Lung (tissue), 13 donors: ENCODE measurements around the gene ARHGAP10. TPM values are rescaled to one million over a fixed set of nuclear protein-coding genes. Genes with fewer than 3 reads are reported as not detected.

Source experiments
- ATAC-seq: fragments of 200-7000 bp; cut with Tn5 transposase; one replicate; pipeline ENCODE4 v1.9.1; 2020; ENCODE audit warnings: moderate number of reproducible peaks; ENCODE audit not compliant: insufficient read depth, low FRiP score
- DNase-seq, 3 donors: peaks; one replicate each; pipeline ENCODE4 v3.0.0-alpha.2; 2013 to 2017
- H3K27ac ChIP-seq, 2 donors: one replicate each; pipeline ENCODE4 v1.5.1; 2013; ENCODE audit warnings: mild to moderate bottlenecking in 2 of 2, moderate library complexity in 2 of 2, control low read depth in 1 of 2, inconsistent platforms in 1 of 2, low read depth in 1 of 2, low read length in 1 of 2
- H3K27me3 ChIP-seq, 3 donors: one replicate each; pipeline ENCODE4 v1.5.1; 2013; ENCODE audit warnings: low read length in 2 of 3; ENCODE audit not compliant: control insufficient read depth in 3 of 3, insufficient read depth in 3 of 3
- H3K36me3 ChIP-seq, 4 donors: one replicate each; pipeline ENCODE4 v1.5.1; 2013; ENCODE audit warnings: low read length in 4 of 4, mild to moderate bottlenecking in 1 of 4, moderate library complexity in 1 of 4; ENCODE audit not compliant: control insufficient read depth in 4 of 4, insufficient read depth in 4 of 4
- H3K4me1 ChIP-seq, 5 donors: one replicate each; pipeline ENCODE4 v1.5.1; 2013; ENCODE audit warnings: low read length in 5 of 5, mild to moderate bottlenecking in 2 of 5, moderate library complexity in 1 of 5; ENCODE audit not compliant: control insufficient read depth in 5 of 5, insufficient read depth in 5 of 5
- H3K4me3 ChIP-seq: one replicate; pipeline ENCODE4 v1.5.1; 2013; ENCODE audit warnings: mild to moderate bottlenecking, control low read depth, moderate library complexity
- H3K9ac ChIP-seq, 2 donors: one replicate each; pipeline ENCODE4 v1.5.1; 2013; ENCODE audit warnings: low read length in 2 of 2, control low read depth in 1 of 2; ENCODE audit not compliant: insufficient read depth in 1 of 2
- H3K9me3 ChIP-seq, 4 donors: one replicate each; pipeline ENCODE4 v1.5.1; 2013; ENCODE audit warnings: low read length in 3 of 4, mild to moderate bottlenecking in 1 of 4, moderate library complexity in 1 of 4; ENCODE audit not compliant: control insufficient read depth in 4 of 4, insufficient read depth in 3 of 4
- CTCF ChIP-seq: IDR thresholded peaks from 2 replicates; pipeline ENCODE4 v1.5.1; 2012; ENCODE audit warnings: mild to moderate bottlenecking; ENCODE audit errors: control extremely low read depth, extremely low read depth
- WGBS, 2 donors: extraction: QIAGEN DNeasy Blood & Tissue Kit; methylation state at CpG; one replicate each; pipeline ENCODE4 v1.1.7; 2013; 5-methylcytosine and 5-hydroxymethylcytosine counted together
- polyA plus RNA-seq, 2 donors: library from polyadenylated mRNA; stranded (reverse); fragments of 200-250 nt; gene quantifications; one replicate each; pipeline ENCODE4 v1.2.1, GENCODE V29; 2013
- small RNA-seq: library from RNA; depleted of rRNA; stranded (forward); fragments of <200 nt; gene quantifications from one replicate; pipeline ENCODE3, GENCODE V24; 2014; ENCODE audit warnings: low replicate concordance
- total RNA-seq, 2 donors: library from RNA; depleted of rRNA in 1 of 2; stranded (reverse); fragments of >200 nt in 1 of 2; gene quantifications; one replicate each; pipeline ENCODE4 v1.2.1, GENCODE V29; 2014 to 2021
- donor health status: control.
- donor health status: control.
- donor health status: Bipolar disorder and iron deficiency.
- donor health status: healthy.
- donor health status: DM: yes; HTN: yes; CAD: no.

The ARHGAP10 gene
- total and polyA plus RNA-seq, 4 donors, result 9.1 to 25.0 (median 17.5) TPM

DNA sequence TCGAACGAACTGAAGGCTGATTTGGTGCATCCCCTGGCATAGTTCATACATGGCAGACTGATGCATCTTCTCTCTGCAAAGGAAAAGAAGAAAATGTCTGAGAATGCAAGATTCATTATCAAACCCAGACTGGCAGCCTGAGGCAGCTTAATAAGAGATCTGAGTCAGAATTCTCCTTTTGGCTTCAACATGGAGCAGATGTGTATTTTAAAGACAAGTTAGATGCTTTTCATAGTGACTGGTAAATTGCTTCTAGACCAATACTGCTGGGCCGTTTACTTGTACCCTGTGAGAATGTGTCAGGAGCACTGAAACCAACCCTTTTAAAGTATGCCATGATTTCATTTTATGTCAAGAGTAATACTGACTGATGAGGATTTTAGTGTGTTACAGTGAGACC lies 388.3 kb downstream of the ARHGAP10 start:
- no peak overlapping the region for H3K27ac ChIP-seq
- no peak overlapping the region for H3K9ac ChIP-seq
- no peak for TF ChIP-seq CTCF
- H3K36me3 ChIP-seq, result peaks cover 0 to 12% (median 2%) of the 10 kb centered on the region in 4 donors
- peaks cover 0 to 9% (median 2%) of the 10 kb centered on the region in 4 donors for H3K9me3 ChIP-seq
- DNase-seq (no peak), ATAC-seq (no peak)
- H3K4me3 ChIP-seq, result no peak overlapping the region
- no peaks in the 10 kb centered on the region for H3K27me3 ChIP-seq
- WGBS, 2 donors, result 91 to 92% methylated on average over 3 of the region's 3 CpGs
- H3K4me1 ChIP-seq, result peaks cover 0 to 9% (median 2%) of the 10 kb centered on the region in 5 donors

Small RNA genes within 50 kb of the gene (small RNA-seq; reads per million reads assigned to genes)
- gene MIR4799, result not detected
- gene RN7SL254P, result not detected
- gene RNA5SP165, result not detected

Other genes starting within 250 kb of the ARHGAP10 start
- gene TMEM184C, start 114.7 kb upstream of the ARHGAP10 start, total RNA-seq, result 10 to 100 TPM; 31.2 to 33.7 TPM
- 10 to 100 TPM in 1 of 2 donors, 1 to 10 TPM in 1; 4.3 to 16.3 TPM for gene TMEM184C, start 114.7 kb upstream of the ARHGAP10 start, polyA plus RNA-seq
- 10 to 100 TPM in 1 of 2 donors, 1 to 10 TPM in 1; 8.0 to 23.9 TPM for gene PRMT9, start 47.9 kb upstream of the ARHGAP10 start, total RNA-seq
- 1 to 10 TPM; 4.1 to 5.3 TPM for gene PRMT9, start 47.9 kb upstream of the ARHGAP10 start, polyA plus RNA-seq